ENCODE results near the gene PMIS2. TPM values are rescaled to one million over a fixed set of nuclear protein-coding genes. Genes with fewer than 3 reads are reported as not detected.
"Not testable (repeated sequence)": the region's sequence is repeated elsewhere in the genome, so short reads cannot be mapped to it uniquely, and the experiment has no call there.

Gene PMIS2
- polyA plus RNA-seq, 3 donors = not detected

DNA sequence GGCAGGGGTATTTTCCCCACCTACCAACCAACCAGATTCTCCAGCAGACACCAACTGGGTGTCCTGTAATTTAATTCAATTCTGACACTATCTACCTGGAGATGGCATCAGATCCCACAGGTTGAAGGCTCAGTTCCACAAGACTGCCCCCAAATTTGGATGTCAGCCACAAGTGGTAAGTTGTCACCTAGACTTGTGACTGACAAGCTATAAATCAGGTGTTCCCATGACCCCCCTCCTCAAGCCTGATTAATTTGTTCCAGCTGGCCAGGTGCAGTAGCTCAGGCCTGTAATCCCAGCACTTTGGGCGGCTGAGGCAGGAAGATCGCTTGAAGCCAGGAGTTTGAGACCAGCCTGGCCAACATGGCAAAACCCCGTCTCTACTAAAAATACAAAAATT, 16.0 kb downstream of the PMIS2 start:
- TF ChIP-seq, protein P1, sequence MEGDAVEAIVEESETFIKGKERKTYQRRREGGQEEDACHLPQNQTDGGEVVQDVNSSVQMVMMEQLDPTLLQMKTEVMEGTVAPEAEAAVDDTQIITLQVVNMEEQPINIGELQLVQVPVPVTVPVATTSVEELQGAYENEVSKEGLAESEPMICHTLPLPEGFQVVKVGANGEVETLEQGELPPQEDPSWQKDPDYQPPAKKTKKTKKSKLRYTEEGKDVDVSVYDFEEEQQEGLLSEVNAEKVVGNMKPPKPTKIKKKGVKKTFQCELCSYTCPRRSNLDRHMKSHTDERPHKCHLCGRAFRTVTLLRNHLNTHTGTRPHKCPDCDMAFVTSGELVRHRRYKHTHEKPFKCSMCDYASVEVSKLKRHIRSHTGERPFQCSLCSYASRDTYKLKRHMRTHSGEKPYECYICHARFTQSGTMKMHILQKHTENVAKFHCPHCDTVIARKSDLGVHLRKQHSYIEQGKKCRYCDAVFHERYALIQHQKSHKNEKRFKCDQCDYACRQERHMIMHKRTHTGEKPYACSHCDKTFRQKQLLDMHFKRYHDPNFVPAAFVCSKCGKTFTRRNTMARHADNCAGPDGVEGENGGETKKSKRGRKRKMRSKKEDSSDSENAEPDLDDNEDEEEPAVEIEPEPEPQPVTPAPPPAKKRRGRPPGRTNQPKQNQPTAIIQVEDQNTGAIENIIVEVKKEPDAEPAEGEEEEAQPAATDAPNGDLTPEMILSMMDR (IDR thresholded peaks at IDR 0.05) = no peak
- Histone ChIP-seq H3K36me3 (replicated peaks in 1 of 2; ENCODE audit: control insufficient read depth in 1 of 2, insufficient read depth in 2 of 2, low read length in 2 of 2) (no peaks in the 10 kb centered on the region), H3K4me3 (replicated peaks in 1 of 3; ENCODE audit: low read depth in 2 of 3, low read length in 3 of 3) (no peak overlapping the region), H3K9ac (ENCODE audit: insufficient read depth, low read length, poor library complexity, severe bottlenecking) (no peak overlapping the region), H3K27ac (ENCODE audit: low read depth in 1 of 2, low read length in 2 of 2) (no peak overlapping the region), H2AFZ (ENCODE audit: insufficient read depth, low read depth, low read length, poor library complexity, severe bottlenecking) (no peak overlapping the region), H3K4me1 (ENCODE audit: control insufficient read depth in 1 of 2, insufficient read depth in 2 of 2, low read length in 2 of 2) (peaks cover 0 to 3% of the 10 kb centered on the region in 2 donors), H3K27me3 (ENCODE audit: control insufficient read depth in 2 of 2, insufficient read depth in 2 of 2, low read length in 2 of 2) (no peaks in the 10 kb centered on the region), H3K4me2 (replicated peaks; ENCODE audit: extremely low read depth, low read length, poor library complexity, severe bottlenecking) (no peak overlapping the region), H4K20me1 (ENCODE audit: insufficient read depth, low read length) (no peaks in the 10 kb centered on the region), H3K9me3 (replicated peaks in 1 of 2; ENCODE audit: control insufficient read depth in 1 of 2, insufficient read depth in 1 of 2, low read length in 2 of 2) (peaks cover 9 to 12% of the 10 kb centered on the region in 2 donors), H3K79me2 (ENCODE audit: insufficient read depth, low read length) (no peaks in the 10 kb centered on the region)
- WGBS (ENCODE audit: insufficient coverage) = 100% methylated on average over 1 of the region's 3 CpGs
- peaks cover 5 to 14% (median 13%) of the 10 kb centered on the region in 3 donors for H3K27me3 Mint-ChIP-seq (ENCODE audit: low read depth in 3 of 3)
- H3K9me3 Mint-ChIP-seq = peaks cover 2 to 16% (median 12%) of the 10 kb centered on the region in 7 donors
- no peak overlapping the region for H3K4me3 Mint-ChIP-seq
- no peak overlapping the region for H3K27ac Mint-ChIP-seq
- intact Hi-C loops (cut with micrococcal nuclease) = no loop called here
- H3K4me1 Mint-ChIP-seq = peaks cover 6% of the 10 kb centered on the region
- no peak for DNase-seq
- H3K36me3 Mint-ChIP-seq = no peaks in the 10 kb centered on the region

- DNase-seq; H3K4me3 Mint-ChIP-seq; H2AFZ ChIP-seq (ENCODE audit: insufficient read depth, low read depth, low read length, poor library complexity, severe bottlenecking); H3K4me3 ChIP-seq (replicated peaks in 1 of 3; ENCODE audit: low read depth in 2 of 3, low read length in 3 of 3); H3K27ac ChIP-seq (ENCODE audit: low read depth in 1 of 2, low read length in 2 of 2); H3K36me3 ChIP-seq (replicated peaks in 1 of 2; ENCODE audit: control insufficient read depth in 1 of 2, insufficient read depth in 2 of 2, low read length in 2 of 2); H3K4me1 ChIP-seq (ENCODE audit: control insufficient read depth in 1 of 2, insufficient read depth in 2 of 2, low read length in 2 of 2); H3K79me2 ChIP-seq (ENCODE audit: insufficient read depth, low read length); H3K36me3 Mint-ChIP-seq; intact Hi-C loops (cut with micrococcal nuclease); H3K4me2 ChIP-seq (replicated peaks; ENCODE audit: extremely low read depth, low read length, poor library complexity, severe bottlenecking); H3K9ac ChIP-seq (ENCODE audit: insufficient read depth, low read length, poor library complexity, severe bottlenecking); H3K27ac Mint-ChIP-seq; H4K20me1 ChIP-seq (ENCODE audit: insufficient read depth, low read length); H3K27me3 ChIP-seq (ENCODE audit: control insufficient read depth in 2 of 2, insufficient read depth in 2 of 2, low read length in 2 of 2): not testable (repeated sequence)
- peaks cover 27 to 31% of the 10 kb centered on the region in 2 donors for H3K9me3 ChIP-seq (replicated peaks in 1 of 2; ENCODE audit: control insufficient read depth in 1 of 2, insufficient read depth in 1 of 2, low read length in 2 of 2)
- peaks cover 10% of the 10 kb centered on the region for H3K4me1 Mint-ChIP-seq
- peaks cover 14 to 37% (median 34%) of the 10 kb centered on the region in 7 donors for H3K9me3 Mint-ChIP-seq
- H3K27me3 Mint-ChIP-seq (ENCODE audit: low read depth in 3 of 3) = peaks cover 5 to 11% (median 10%) of the 10 kb centered on the region in 3 donors
- 93% methylated on average over 3 of the region's 4 CpGs for WGBS (ENCODE audit: insufficient coverage)
These were observed 18.5 kb downstream of the PMIS2 start for GRCh38 chr19:35604436-35604835.

DNA sequence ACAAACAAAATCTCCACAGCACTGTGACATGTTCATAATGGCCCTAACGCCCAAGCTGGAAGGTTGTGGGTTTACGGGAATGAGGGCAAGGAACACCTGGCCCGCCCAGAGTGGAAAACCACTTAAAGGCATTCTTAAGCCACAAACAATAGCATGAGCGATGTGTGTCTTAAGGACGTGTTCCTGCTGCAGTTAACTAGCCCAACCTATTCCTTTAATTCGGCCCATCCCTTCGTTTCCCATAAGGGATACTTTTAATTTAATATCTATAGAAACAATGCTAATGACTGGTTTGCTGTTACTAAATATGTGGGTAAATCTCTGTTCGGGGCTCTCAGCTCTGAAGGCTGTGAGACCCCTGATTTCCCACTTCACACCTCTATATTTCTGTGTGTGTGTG, 21.2 kb downstream of the PMIS2 start:
- H3K27me3 ChIP-seq (ENCODE audit: control insufficient read depth in 2 of 2, insufficient read depth in 2 of 2, low read length in 2 of 2); H3K27ac ChIP-seq (ENCODE audit: low read depth in 1 of 2, low read length in 2 of 2); H2AFZ ChIP-seq (ENCODE audit: insufficient read depth, low read depth, low read length, poor library complexity, severe bottlenecking); H4K20me1 ChIP-seq (ENCODE audit: insufficient read depth, low read length); H3K27me3 Mint-ChIP-seq (ENCODE audit: low read depth in 3 of 3); H3K9ac ChIP-seq (ENCODE audit: insufficient read depth, low read length, poor library complexity, severe bottlenecking); intact Hi-C loops (cut with micrococcal nuclease); H3K4me3 ChIP-seq (replicated peaks in 1 of 3; ENCODE audit: low read depth in 2 of 3, low read length in 3 of 3); H3K36me3 ChIP-seq (replicated peaks in 1 of 2; ENCODE audit: control insufficient read depth in 1 of 2, insufficient read depth in 2 of 2, low read length in 2 of 2); H3K4me3 Mint-ChIP-seq; H3K27ac Mint-ChIP-seq; H3K36me3 Mint-ChIP-seq; H3K4me2 ChIP-seq (replicated peaks; ENCODE audit: extremely low read depth, low read length, poor library complexity, severe bottlenecking); DNase-seq; H3K79me2 ChIP-seq (ENCODE audit: insufficient read depth, low read length): not testable (repeated sequence)
- WGBS (ENCODE audit: insufficient coverage) = no CpG with 5 or more reads among the region's 8 CpGs
- H3K4me1 ChIP-seq (ENCODE audit: control insufficient read depth in 1 of 2, insufficient read depth in 2 of 2, low read length in 2 of 2) = peaks cover 21 to 23% of the 10 kb centered on the region in 2 donors
- H3K9me3 ChIP-seq (replicated peaks in 1 of 2; ENCODE audit: control insufficient read depth in 1 of 2, insufficient read depth in 1 of 2, low read length in 2 of 2) = peaks cover 27 to 31% of the 10 kb centered on the region in 2 donors
- peaks cover 28% of the 10 kb centered on the region for H3K4me1 Mint-ChIP-seq
- peaks cover 14 to 38% (median 36%) of the 10 kb centered on the region in 7 donors for H3K9me3 Mint-ChIP-seq

Data from CD14-positive monocyte (primary cell).